Measurements from ENCODE around the gene ELN.

Gene ELN

GRCh38 chr7:74059681-74060588 is 32.0 kb downstream of the ELN start:
- DNase-seq: no peak

GRCh38 chr7:74061840-74062539 is 34.0 kb downstream of the ELN start:
- peak in 50 of 56 donors; percentile 19 to 84 (median 60) for DNase-seq

- no peak for DNase-seq
Measured at GRCh38 chr7:74063223-74063641, 35.3 kb downstream of the ELN start.

DNA sequence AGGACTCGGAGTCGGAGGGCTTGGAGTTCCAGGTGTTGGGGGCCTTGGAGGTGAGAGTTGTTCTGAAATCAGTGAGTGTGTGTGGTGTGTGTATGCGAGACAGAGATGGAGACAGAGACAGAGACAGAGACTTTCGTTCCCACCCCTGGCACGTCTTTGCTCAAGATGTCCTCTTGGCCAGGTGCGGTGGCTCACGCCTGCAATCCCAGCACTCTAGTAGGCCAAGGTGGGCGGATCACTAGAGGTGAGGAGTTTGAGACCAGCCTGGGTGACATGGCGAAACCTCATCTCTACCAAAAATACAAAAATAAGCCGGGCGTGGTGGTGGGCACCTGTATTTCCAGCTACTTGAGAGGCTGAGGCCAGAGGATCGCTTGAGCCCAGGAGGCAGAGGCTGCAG is 35.7 kb downstream of the ELN start:
- DNase-seq: no peak

GRCh38 chr7:74064696-74065095 is 36.7 kb downstream of the ELN start:
- no peak for DNase-seq

DNA sequence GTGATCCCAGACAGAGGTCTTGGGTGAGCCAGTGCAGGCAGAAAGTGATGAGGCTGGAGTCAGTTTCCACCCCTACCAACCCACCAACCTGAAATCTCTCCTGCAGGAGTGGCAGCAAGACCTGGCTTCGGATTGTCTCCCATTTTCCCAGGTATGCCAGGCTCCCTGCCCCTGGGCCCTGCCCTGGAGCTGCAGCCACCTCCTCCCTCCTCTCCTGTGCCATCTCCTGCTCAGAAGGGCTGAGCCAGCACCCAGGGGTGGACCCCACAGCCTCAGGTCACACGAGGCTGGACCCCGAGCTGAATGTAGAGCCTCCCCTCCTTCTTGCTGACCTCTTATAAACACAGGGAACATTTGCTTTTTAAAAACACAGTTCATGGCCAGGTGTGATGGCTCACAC is 38.7 kb downstream of the ELN start:
- no peak for DNase-seq

DNA sequence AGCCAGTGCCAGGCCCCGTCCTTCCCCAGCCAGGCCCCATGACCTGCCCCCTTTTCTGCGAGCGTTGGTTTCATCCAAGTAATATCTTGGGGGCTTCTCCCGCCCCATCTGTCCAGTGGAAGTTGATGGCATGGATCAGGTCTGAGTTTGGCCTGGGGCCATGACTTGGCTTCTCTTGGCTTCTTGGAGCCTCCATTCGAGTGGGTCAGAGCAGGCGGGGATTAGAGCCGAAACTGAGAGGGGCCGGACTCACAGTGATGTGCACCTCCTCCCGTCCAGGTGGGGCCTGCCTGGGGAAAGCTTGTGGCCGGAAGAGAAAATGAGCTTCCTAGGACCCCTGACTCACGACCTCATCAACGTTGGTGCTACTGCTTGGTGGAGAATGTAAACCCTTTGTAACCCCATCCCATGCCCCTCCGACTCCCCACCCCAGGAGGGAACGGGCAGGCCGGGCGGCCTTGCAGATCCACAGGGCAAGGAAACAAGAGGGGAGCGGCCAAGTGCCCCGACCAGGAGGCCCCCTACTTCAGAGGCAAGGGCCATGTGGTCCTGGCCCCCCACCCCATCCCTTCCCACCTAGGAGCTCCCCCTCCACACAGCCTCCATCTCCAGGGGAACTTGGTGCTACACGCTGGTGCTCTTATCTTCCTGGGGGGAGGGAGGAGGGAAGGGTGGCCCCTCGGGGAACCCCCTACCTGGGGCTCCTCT is 40.6 kb downstream of the ELN start:
- no peak for DNase-seq

- no peak for DNase-seq
Measured at GRCh38 chr7:74069086-74069541, 41.1 kb downstream of the ELN start.

DNA sequence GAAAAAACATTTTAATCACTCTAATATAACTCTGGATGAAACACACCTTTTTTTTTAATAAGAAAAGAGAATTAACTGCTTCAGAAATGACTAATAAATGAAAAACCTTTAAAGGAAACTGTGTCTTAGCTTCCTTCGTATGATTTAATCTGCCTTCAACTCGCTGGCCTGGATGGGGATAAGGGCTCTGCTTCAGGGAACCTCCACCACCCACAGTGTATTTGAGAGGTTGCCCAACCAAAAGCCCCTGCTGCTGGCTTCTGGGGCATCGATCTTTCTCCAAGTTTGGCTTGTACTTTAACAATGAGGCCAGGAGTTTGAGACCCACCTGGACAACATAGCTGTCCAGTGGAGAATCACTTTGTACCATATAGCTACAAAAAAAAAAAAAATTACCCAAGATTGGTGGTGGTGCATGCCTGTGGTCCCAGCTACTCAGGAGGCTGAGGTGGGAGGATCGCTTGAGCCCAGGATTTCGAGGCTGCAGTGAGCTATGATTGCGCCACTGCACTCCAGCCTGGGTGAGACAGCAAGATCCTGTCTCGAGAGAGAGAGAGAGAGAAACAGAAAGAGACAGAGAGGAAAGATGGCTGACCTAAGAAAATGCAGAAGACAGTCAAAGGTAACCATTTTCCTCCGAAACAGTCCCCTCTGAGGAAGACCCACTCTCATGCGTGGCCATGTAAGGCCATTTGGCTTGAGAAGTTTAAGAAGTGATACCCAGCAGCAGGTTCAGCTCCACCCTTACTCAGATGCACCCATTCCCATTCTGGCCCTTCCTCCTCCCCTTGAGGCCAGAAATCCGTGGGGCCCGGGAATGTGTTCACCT is 42.0 kb downstream of the ELN start:
- DNase-seq: no peak

GRCh38 chr7:74070619-74070921 is 42.6 kb downstream of the ELN start:
- DNase-seq: no peak

DNA sequence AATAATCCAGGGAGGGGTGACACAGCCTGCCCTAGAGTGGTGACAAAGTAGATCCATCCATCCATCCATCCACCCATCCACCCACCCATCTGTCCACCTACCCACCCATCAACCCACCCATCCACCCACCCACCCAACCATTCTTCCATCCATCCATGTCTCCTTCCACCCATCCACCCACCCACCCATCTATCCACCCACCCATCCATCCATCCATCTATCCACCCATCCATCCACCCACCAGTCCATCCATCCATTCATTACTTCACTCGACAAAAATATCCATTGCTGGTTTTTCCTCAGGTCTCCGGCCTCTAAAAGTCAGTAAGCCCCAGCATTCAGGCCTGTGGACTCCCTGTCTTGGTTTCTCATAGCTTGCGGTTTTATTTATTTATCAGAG is 43.1 kb downstream of the ELN start:
- no peak for DNase-seq

DNA sequence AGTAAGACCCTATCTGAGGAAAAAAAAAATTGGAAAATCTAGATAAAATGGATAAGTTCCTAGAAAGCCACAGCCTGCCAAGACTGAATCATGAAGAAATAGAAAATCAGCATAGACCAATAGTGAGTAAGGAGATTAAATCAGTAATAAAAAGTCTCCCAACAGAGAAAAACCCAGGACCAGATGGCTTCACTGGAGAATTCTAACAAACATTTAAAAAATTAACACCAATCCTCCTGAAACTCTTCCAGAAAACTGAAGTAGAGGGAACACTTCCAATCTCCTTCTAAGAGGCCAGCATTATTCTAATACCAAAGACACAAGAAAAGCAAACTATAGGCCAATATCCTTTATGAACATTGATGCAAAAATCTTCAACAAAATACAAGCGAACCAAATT is 46.8 kb downstream of the ELN start:
- DNase-seq: no peak

DNA sequence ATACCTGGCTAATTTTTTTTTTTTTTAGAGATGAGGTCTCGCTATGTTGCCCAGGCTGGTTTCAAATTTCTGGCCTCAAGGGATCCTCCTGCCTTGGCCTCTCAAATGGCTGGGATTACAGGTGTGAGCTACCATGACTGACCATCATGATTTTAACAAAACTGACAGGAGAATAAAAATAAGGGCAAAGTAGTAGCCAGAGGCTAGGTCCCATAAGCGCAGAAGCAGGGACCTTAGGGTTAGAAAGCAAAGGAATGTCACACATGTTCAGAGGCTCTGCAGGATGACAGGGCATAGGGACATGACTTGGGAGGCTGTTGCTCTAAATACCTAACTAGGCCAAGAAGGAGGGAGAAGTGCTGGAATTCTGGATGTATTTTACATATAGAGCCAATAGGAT is 50.5 kb downstream of the ELN start:
- DNase-seq: no peak

DNA sequence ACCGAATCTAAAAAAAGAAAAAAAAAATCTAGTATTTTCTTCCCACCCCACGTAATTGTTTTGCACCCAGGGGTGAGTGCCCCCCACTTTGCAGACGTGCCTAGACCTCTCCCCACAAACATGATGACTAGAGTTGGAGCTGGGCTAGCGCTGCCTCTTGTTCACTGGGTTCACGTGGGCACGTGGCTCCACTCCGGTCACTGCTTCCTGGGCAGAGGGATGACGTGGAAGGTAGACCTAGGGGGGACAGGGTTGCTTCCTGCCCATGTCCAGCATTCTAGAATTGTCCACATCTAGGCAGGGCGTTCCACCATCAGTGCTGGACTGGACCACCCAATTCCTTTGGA is 54.8 kb downstream of the ELN start:
- DNase-seq: no peak

- peak in 54 of 56 donors; percentile 22 to 87 (median 70) for DNase-seq
Measured at GRCh38 chr7:74083117-74083876, 55.3 kb downstream of the ELN start, which contains the start of gene LIMK1. Gene LIMK1 (plus strand): TSS chr7:74083804. CDS start chr7:74083991, 187 bp downstream.

DNA sequence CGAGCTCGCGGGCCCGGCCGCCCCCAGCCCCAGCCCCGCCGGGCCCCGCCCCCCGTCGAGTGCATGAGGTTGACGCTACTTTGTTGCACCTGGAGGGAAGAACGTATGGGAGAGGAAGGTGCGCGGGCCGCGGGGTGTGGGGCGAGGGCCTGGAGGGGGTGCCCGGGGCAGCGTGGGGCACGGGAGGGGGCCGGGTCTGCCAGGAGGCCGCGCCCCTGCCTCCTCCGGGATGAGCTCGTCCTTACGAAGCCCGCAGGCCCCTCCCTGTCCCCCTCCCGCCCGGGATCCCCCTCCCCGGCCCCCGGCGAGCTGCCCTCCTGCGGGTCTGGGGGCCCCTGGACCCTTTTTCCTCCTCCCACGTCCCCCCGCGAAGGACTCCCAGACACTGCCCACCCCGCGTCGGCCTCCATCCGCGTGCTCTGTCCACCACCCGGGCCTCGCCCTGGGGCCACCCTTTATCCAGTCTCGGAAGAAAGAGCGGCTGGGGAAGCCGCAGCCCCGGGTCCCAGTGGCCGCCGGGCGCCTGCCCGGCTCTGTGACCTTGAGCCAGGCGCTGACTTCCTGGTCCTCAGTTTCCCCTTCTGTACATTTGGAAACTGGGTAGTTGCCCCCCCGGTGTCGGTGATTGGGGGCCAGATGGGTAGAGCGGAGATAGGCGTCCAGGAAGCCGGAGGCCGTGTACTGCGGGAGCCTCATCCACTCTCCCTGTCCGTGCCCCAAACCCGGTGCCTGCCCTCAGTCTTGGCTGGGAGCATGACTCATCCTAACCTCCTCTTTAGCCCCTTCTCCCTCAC is 56.2 kb downstream of the ELN start:
- DNase-seq: peak in 3 of 56 donors; percentile 13 to 77 (median 38)

DNA sequence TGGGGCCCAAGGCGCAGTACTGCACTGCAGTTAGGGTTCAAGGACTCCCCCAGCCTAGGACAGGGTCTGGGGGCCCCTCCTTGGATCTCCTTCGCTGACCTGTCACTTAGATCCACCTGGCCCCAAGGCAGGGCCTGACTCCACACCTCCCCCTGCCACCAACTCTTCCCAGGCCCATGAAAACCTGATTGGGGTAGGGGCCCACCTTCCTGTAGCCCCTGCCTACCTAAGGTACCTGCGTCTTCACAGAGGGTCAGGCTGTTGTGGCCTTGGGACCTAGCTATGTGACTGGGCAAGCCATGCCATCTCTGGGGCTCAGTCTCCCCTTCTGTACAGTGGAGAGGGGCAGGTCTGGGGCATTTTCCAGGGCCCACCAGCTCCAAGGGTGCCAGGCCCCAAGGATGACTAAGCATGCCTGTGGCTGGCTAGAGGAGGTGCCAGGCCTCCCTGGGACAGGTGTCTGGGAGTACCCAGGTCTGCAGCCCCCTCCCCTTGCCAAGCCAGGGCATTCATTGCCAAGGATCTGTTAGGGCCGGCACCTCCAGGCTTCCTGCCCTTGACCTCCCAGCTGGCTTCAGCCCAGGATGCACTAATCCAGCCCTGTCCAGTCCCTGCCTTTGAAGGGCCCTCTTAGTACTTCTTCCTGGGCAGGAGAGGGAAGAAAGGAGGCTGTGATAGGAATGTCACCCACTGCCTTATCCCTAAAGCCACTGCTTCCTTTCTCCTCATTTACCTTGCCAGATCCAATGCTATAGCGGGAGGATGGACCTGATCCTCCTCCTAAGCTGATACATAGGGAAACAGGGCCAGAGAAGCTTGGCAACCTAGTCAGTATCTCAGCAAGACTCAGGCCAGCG is 57.0 kb downstream of the ELN start:
- peak in 1 of 56 donors; percentile 15 for DNase-seq

GRCh38 chr7:74087791-74088453 is 59.9 kb downstream of the ELN start:
- no peak for DNase-seq
